Kidney epithelial cell (primary cell): ENCODE measurements around the gene COL4A4. TPM values are rescaled to one million over a fixed set of nuclear protein-coding genes. Genes with fewer than 3 reads are reported as not detected.
"Not testable (repeated sequence)": the region's sequence is repeated elsewhere in the genome, so short reads cannot be mapped to it uniquely, and the experiment has no call there.

Experiments used
- DNase-seq: peaks from one replicate; pipeline ENCODE4 v3.0.0-alpha.2; 2010; ENCODE audit warnings: low read depth
- H3K27me3 ChIP-seq: 2 replicates; pipeline ENCODE4 v1.6.0; 2011; ENCODE audit warnings: low read length; ENCODE audit not compliant: control insufficient read depth, insufficient read depth
- H3K36me3 ChIP-seq: 2 replicates; pipeline ENCODE4 v1.5.1; 2011; ENCODE audit warnings: low read length; ENCODE audit not compliant: control insufficient read depth, insufficient read depth
- H3K4me3 ChIP-seq: 2 replicates; pipeline ENCODE4 v1.5.1; 2011; ENCODE audit warnings: low read depth, mild to moderate bottlenecking, control low read depth, low read length
- total RNA-seq: library from RNA; depleted of rRNA; stranded (reverse); fragments of >200 nt; gene quantifications from 2 replicates; pipeline ENCODE4 v1.2.3, GENCODE V29; 2015
- TF ChIP-seq, protein P1 (sequence below): IDR thresholded peaks from 2 replicates; pipeline ENCODE4 v1.5.1; 2011; ENCODE audit warnings: mild to moderate bottlenecking, moderate library complexity, low read length, control low read depth, inconsistent platforms; ENCODE audit not compliant: insufficient read depth, poor library complexity, severe bottlenecking

The COL4A4 gene
- total RNA-seq, 1 donor from 2014 or later = 3.4 TPM

DNA sequence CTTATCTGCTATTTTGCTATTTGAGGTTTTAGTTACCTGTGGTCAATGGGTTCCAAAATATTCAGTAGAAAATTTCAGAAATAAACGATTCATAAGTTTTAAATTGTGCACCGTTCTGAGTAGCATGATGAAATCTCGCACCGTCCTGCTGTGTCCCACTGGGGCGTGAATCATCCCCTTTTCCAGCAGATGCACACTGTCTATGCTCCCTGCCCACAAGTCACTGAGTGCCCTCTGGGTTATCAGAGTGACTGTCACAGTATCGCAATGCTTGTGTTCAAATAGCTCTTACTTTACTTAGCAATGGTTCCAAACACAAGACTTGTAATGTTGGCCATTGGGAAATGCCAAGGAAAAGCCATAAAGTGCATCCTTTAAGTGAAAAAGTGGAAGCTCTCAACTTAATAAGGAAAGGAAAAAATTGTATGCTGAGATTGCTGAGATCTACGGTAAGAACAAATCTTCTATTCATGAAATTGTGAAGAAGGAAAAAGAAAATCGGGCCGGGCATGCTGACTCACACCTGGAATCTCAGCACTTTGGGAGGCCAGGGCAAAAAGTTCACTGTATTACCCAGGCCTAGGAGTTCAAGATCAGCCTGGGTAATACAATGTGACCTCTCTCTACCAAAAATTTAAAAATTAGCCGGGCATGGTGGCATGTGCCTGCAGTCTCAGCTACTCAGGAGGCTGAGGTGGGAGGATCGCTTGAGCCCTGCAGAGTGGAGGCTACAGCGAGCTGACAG is 13.8 kb upstream of the COL4A4 start:
- TF ChIP-seq, protein P1, sequence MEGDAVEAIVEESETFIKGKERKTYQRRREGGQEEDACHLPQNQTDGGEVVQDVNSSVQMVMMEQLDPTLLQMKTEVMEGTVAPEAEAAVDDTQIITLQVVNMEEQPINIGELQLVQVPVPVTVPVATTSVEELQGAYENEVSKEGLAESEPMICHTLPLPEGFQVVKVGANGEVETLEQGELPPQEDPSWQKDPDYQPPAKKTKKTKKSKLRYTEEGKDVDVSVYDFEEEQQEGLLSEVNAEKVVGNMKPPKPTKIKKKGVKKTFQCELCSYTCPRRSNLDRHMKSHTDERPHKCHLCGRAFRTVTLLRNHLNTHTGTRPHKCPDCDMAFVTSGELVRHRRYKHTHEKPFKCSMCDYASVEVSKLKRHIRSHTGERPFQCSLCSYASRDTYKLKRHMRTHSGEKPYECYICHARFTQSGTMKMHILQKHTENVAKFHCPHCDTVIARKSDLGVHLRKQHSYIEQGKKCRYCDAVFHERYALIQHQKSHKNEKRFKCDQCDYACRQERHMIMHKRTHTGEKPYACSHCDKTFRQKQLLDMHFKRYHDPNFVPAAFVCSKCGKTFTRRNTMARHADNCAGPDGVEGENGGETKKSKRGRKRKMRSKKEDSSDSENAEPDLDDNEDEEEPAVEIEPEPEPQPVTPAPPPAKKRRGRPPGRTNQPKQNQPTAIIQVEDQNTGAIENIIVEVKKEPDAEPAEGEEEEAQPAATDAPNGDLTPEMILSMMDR = no peak
- Histone ChIP-seq H3K4me3 (no peak overlapping the region), H3K36me3 (no peaks in the 10 kb centered on the region), H3K27me3 (no peaks in the 10 kb centered on the region)
- DNase-seq = no peak

GRCh38 chr2:227171779-227172178 is 7.8 kb upstream of the COL4A4 start:
- not testable (repeated sequence) for H3K4me3 ChIP-seq, DNase-seq, H3K36me3 ChIP-seq, H3K27me3 ChIP-seq

DNA sequence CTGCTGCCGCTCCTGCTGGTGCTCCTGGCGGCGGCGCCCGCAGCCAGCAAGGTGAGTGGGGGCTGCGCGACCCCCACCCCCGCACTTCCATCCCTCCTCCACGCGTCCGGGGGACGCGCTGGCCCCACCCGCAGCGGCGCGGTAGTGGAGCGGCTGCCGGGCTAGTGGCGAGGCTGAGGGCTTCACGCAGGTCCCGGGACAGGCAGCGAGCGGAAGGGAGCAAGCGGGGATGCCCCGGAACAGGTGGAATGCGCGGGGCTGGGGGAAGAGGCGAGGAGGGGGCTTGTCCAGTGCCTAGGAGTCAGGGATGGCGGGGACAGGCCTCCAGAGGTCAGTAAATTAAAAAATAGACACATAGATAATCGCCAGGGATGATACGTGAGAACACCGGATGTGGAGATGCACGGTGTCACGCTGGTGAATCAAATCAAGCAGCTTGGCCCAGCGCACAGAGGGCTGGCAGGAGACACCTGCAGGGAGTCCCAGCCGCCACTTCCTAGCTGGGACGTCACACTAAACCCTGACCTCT is 822 bp upstream of the COL4A4 start:
- TF ChIP-seq, protein P1 = no peak
- Histone ChIP-seq H3K36me3 (no peaks in the 10 kb centered on the region), H3K4me3 (peak overlapping the region; percentile 66), H3K27me3 (no peaks in the 10 kb centered on the region)
- no peak for DNase-seq

DNA sequence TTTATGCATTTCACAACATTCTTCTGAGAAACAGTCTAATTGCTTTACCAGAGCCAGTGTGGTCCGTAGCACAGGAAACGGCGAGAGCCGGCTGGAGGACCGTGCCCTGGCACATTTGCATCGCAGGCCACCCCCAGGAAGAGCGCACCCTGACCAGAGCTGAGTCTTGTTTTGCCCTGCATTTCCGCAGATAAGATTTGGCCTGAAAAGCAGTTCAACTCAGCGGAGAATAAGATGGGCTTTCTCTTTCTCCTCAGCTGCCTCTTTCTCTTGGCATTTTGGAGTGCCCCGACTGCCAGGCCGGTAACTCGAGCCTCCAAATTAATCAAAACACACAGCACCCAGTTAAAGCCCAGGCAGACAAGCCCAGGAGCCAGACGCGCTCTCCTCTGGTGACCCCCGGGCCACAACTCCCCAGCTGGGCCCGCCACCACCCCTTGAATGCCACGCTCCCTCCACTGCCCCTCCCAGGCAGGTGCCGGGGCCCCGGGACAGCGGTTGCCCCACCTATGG is 464 bp downstream of the COL4A4 start:
- Histone ChIP-seq H3K36me3 (no peaks in the 10 kb centered on the region), H3K4me3 (peak overlapping the region; percentile 66), H3K27me3 (no peaks in the 10 kb centered on the region)
- DNase-seq = no peak
- TF ChIP-seq, protein P1 = no peak

GRCh38 chr2:227161947-227162346 is 2.1 kb downstream of the COL4A4 start:
- no peak for DNase-seq
- TF ChIP-seq, protein P1 = no peak
- Histone ChIP-seq H3K27me3 (no peaks in the 10 kb centered on the region), H3K36me3 (no peaks in the 10 kb centered on the region), H3K4me3 (no peak overlapping the region)

- no peak for DNase-seq
- H3K36me3 ChIP-seq = no peaks in the 10 kb centered on the region
- TF ChIP-seq, protein P1 = no peak
- no peaks in the 10 kb centered on the region for H3K27me3 ChIP-seq
- H3K4me3 ChIP-seq = no peak overlapping the region
These were observed 3.8 kb downstream of the COL4A4 start for GRCh38 chr2:227160164-227160563.
